Epithelial cell of proximal tubule (primary cell): ENCODE measurements around the gene CRMP1. TPM values are rescaled to one million over a fixed set of nuclear protein-coding genes. Genes with fewer than 3 reads are reported as not detected.

ENCODE experiments used
- DNase-seq: peaks from one replicate; pipeline ENCODE4 v3.0.0-alpha.2; 2011; ENCODE audit warnings: low read depth
- H3K4me3 ChIP-seq: 2 replicates; pipeline ENCODE4 v1.5.1; 2011; ENCODE audit warnings: low read depth, mild to moderate bottlenecking, low read length
- CTCF ChIP-seq: conservative IDR thresholded peaks from 2 replicates; pipeline ENCODE4 v1.5.1; 2012; ENCODE audit warnings: low read depth, mild to moderate bottlenecking, low read length
- total RNA-seq: library from RNA; depleted of rRNA; stranded (reverse); fragments of >200 nt; gene quantifications from 2 replicates; pipeline ENCODE4 v1.2.3, GENCODE V29; 2015

The CRMP1 gene
- 0.22 and 1.8 TPM in 2 replicates for total RNA-seq

DNA sequence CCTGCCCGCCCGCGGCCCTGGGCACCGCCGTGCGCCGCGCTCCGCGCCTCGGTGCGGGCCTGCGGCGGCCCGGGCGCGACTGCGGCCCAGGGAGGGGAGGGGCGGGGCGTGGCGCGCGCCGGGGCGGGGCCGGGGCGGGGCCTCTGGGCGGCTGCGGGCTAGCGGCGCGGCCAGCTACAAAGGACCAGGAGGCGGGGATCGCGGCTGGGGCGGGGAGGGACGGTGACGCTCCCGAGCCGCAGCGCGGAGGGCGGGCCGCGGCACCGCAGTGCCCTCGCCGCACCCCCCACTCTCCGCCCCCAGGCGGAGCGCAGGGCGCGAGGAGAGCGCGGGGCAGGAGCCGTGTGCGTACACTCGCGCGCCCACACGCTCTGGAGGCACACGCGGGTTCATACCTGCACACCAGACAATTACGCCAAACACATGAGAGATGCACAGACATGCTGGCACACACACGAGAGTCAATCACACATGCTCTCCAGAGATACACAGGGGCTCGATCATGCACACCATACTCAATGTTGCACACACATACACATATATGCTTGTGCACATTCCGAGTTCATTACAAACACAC, at the start of gene CRMP1:
CRMP1 (minus strand) TSS at position 83 of the 577 bp plus-strand sequence. CDS start 117 bp downstream, outside the sequence.
- no peak for TF ChIP-seq CTCF
- H3K4me3 ChIP-seq, result no peak within 1 kb of the TSS
- DNase-seq, result no peak

DNA sequence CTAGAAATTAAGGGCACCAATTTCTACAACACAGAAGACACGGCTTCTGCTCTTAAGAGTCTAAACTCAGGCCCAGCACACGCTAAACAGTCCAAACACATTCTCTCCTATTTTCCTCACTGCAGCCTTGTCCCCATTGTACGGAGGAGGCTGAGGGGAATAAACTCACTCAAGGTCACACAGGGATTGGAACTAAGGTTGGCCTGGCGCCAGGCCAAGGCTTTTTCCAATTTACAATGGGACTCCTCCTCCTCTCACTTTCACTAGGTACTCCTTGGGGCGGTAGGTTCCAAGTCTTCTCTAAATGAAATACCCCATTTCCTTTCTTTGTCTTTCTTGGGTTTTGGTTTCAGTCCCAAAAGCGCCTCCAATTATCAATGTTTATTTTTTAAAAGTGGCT, 48.7 kb upstream of the CRMP1 start:
- DNase-seq, result no peak
- no peak overlapping the region for H3K4me3 ChIP-seq
- no peak for TF ChIP-seq CTCF

- TF ChIP-seq CTCF, result no peak
- DNase-seq, result no peak
- no peak overlapping the region for H3K4me3 ChIP-seq
These were observed 47.8 kb upstream of the CRMP1 start for GRCh38 chr4:5940470-5941203.

GRCh38 chr4:5933996-5934831, 41.3 kb upstream of the CRMP1 start:
- no peak overlapping the region for H3K4me3 ChIP-seq
- TF ChIP-seq CTCF, result no peak
- DNase-seq, result no peak

- H3K4me3 ChIP-seq, result no peak overlapping the region
- no peak for TF ChIP-seq CTCF
- no peak for DNase-seq
These were observed 40.2 kb upstream of the CRMP1 start for GRCh38 chr4:5933116-5933515.

GRCh38 chr4:5932035-5932568, 39.2 kb upstream of the CRMP1 start:
- no peak overlapping the region for H3K4me3 ChIP-seq
- DNase-seq, result no peak
- no peak for TF ChIP-seq CTCF
